ENCODE data around the gene STARD10. TPM values are rescaled to one million over a fixed set of nuclear protein-coding genes. Genes with fewer than 3 reads are reported as not detected.
A peak's percentile ranks its signal among the peaks of the same experiment; 100 is the strongest.

Gene STARD10
- total and polyA plus RNA-seq, 3 donors from 2014 or later, result 130 to 379 (median 202) TPM

GRCh38 chr11:72724851-72725723, 68.8 kb downstream of the STARD10 start:
- no peak overlapping the region for H3K27ac ChIP-seq
- 58 to 59% methylated on average over 8 to 9 of the region's 9 CpGs for WGBS, 2 donors

DNA sequence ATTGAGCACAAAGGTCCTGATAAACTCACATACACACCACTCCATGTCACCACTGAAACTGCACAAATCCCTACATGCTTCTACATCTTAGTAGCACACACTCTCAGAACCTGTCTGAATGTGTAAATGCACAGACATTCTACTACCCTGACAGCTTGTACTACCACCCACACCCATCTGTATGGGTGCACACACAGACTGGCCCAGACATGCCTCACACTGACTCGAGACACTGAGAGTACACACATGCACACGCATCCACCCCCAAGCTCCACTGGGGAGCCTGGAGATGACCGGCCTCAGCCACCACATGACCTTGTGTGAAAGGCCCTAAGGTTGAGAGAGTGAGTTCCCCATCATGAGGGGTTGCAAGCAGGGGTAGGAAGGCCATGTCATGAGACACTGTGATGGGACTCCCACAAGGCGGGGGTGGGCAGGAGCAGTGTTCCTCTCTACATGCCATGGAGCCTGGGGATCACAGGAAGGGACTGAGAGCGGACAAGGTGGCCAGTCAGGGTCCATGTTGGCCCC, 69.8 kb downstream of the STARD10 start:
- H3K4me1 ChIP-seq, result peaks cover 21% of the 10 kb centered on the region
- H3K9me3 ChIP-seq, result no peaks in the 10 kb centered on the region
- TF ChIP-seq, protein P1, sequence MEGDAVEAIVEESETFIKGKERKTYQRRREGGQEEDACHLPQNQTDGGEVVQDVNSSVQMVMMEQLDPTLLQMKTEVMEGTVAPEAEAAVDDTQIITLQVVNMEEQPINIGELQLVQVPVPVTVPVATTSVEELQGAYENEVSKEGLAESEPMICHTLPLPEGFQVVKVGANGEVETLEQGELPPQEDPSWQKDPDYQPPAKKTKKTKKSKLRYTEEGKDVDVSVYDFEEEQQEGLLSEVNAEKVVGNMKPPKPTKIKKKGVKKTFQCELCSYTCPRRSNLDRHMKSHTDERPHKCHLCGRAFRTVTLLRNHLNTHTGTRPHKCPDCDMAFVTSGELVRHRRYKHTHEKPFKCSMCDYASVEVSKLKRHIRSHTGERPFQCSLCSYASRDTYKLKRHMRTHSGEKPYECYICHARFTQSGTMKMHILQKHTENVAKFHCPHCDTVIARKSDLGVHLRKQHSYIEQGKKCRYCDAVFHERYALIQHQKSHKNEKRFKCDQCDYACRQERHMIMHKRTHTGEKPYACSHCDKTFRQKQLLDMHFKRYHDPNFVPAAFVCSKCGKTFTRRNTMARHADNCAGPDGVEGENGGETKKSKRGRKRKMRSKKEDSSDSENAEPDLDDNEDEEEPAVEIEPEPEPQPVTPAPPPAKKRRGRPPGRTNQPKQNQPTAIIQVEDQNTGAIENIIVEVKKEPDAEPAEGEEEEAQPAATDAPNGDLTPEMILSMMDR (IDR thresholded peaks at IDR 0.05), result no peak
- TF ChIP-seq POLR2A (IDR thresholded peaks at IDR 0.05), result no peak
- DNase-seq, result no peak
- no peak overlapping the region for H3K4me3 ChIP-seq
- H3K27me3 ChIP-seq, result no peaks in the 10 kb centered on the region
- no peak overlapping the region for H3K27ac ChIP-seq
- no peaks in the 10 kb centered on the region for H3K36me3 ChIP-seq (ENCODE audit: low read depth, missing control alignments)
- intact Hi-C loops (cut with DNase I; ENCODE audit: low total_unique reads), result no loop called here
- WGBS, 2 donors, result 93 to 95% methylated on average over 3 to 5 of the region's 5 CpGs

More at GRCh38 chr11:72724851-72725723, 68.8 kb downstream of the STARD10 start:
- Histone ChIP-seq H3K9me3 (no peaks in the 10 kb centered on the region), H3K36me3 (ENCODE audit: low read depth, missing control alignments) (no peaks in the 10 kb centered on the region), H3K4me3 (no peak overlapping the region), H3K4me1 (peaks cover 14% of the 10 kb centered on the region), H3K27me3 (no peaks in the 10 kb centered on the region)
- TF ChIP-seq, protein P1 (IDR thresholded peaks at IDR 0.05), result peak; percentile 77 to 84 (median 84)
- TF ChIP-seq POLR2A (IDR thresholded peaks at IDR 0.05), result no peak
- intact Hi-C loops (cut with DNase I; ENCODE audit: low total_unique reads), result no loop called here
- peak; percentile 81 for DNase-seq

- peaks cover 21% of the 10 kb centered on the region for H3K4me1 ChIP-seq
- H3K27me3 ChIP-seq, result no peaks in the 10 kb centered on the region
- no peak overlapping the region for H3K4me3 ChIP-seq
- 85 to 87% methylated on average over 8 to 9 of the region's 9 CpGs for WGBS, 2 donors
- no peak for DNase-seq
- TF ChIP-seq POLR2A (IDR thresholded peaks at IDR 0.05), result no peak
- TF ChIP-seq, protein P1 (IDR thresholded peaks at IDR 0.05), result no peak
- no peaks in the 10 kb centered on the region for H3K9me3 ChIP-seq
- intact Hi-C loops (cut with DNase I; ENCODE audit: low total_unique reads), result no loop called here
- no peak overlapping the region for H3K27ac ChIP-seq
- H3K36me3 ChIP-seq (ENCODE audit: low read depth, missing control alignments), result no peaks in the 10 kb centered on the region
Observed at GRCh38 chr11:72723508-72723907, 70.3 kb downstream of the STARD10 start.

- 9 to 21% methylated on average over 8 to 10 of the region's 10 CpGs for WGBS, 2 donors
- Histone ChIP-seq H3K9me3 (no peaks in the 10 kb centered on the region), H3K4me1 (peaks cover 21% of the 10 kb centered on the region), H3K4me3 (peak overlapping the region; percentile 46 to 68), H3K36me3 (ENCODE audit: low read depth, missing control alignments) (no peaks in the 10 kb centered on the region), H3K27me3 (no peaks in the 10 kb centered on the region), H3K27ac (peak overlapping the region; percentile 87 to 89)
- DNase-seq, result peak; percentile 92
- intact Hi-C loops (cut with DNase I; ENCODE audit: low total_unique reads), result no loop called here
- peak; percentile 24 for TF ChIP-seq POLR2A (IDR thresholded peaks at IDR 0.05)
- TF ChIP-seq, protein P1 (IDR thresholded peaks at IDR 0.05), result no peak
Observed at GRCh38 chr11:72722050-72722748, 71.6 kb downstream of the STARD10 start.

All from testis (tissue), 3 donors.